GM19452 (cell line): ENCODE results near the gene CRYZL1.
A peak's percentile ranks its signal among the peaks of the same experiment; 100 is the strongest.

Experiments used
- ATAC-seq: cut with Tn5 transposase; IDR thresholded peaks from one replicate; pipeline ENCODE4 v1.9.1; 2021; ENCODE audit not compliant: unreplicated experiment

CRYZL1 gene

DNA sequence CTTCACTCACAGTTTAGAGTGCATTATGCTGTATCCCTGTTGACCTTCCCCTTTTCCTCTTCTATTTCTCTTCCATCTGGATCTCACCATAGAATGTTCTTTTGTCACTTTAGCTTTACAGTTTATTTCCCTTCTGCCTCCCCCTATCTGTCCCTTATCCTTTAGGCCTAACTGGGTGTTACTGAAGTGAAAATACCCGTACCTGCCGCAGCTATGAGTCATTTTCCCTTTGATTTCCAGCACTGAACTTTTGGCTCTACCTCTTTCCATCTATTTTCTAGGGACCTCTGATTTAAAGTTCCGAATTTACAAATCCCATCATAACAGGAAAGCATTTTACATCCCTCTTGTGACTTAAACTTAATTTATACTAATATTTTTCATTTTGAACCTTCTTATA is 20.5 kb upstream of the CRYZL1 start:
- ATAC-seq = no peak

- ATAC-seq = no peak
These were observed 19.6 kb upstream of the CRYZL1 start for GRCh38 chr21:33661146-33661545.

DNA sequence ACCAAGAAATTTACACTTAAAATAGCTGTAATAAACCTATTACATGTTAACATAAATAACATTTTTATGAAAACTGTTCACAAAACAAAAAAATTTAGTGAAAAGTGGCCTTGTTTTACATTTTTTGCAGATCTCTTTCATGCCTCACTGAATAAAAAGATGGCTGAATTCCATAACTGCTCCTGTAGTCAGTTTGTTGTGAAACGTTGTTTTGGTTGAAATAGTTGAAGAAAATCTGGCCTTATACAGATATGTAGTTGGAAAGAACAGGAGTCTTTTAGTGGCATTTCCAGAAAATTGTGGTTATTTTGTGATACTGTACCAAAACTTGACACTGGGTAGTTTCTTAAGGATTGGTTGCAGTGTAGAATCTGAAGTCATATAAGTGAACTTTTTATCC is 18.9 kb upstream of the CRYZL1 start:
- ATAC-seq = no peak

GRCh38 chr21:33659568-33659949 is 18.0 kb upstream of the CRYZL1 start:
- ATAC-seq = no peak

DNA sequence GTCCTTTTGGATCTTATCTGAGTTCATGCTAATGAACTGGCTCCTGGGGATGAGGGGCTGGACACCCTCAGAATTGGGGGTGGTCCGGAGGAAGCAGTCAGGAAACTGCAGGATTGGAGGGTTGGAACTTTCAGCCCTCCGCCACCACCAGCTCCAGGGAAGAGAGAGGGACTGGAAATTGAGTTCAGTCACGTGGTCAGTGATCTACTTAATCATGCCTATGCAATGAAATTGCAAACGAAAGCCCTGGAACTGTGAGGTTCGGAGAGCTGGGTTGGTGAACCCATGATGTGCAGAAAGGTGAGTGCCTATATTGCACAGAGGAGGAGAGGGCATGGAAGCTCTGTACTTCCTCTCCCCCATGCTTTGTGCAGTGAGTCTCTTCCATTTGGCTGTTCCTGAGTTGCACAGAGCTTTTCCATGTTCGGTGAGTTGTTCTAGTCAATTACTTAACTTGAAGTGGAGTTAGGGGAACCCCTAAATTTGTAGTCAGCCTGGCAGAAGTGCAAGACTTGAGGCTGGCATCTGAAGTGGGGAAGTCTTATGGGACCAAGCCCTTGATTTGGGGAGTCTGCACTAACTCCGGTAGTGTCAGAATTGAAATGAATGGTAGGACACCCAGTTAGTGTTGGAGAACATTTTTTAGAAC is 17.5 kb upstream of the CRYZL1 start:
- no peak for ATAC-seq

- no peak for ATAC-seq
These were observed 15.7 kb upstream of the CRYZL1 start for GRCh38 chr21:33657124-33657820.

GRCh38 chr21:33655588-33656221 is 14.2 kb upstream of the CRYZL1 start:
- ATAC-seq = no peak

- no peak for ATAC-seq
These were observed 12.9 kb upstream of the CRYZL1 start for GRCh38 chr21:33654412-33654811.

DNA sequence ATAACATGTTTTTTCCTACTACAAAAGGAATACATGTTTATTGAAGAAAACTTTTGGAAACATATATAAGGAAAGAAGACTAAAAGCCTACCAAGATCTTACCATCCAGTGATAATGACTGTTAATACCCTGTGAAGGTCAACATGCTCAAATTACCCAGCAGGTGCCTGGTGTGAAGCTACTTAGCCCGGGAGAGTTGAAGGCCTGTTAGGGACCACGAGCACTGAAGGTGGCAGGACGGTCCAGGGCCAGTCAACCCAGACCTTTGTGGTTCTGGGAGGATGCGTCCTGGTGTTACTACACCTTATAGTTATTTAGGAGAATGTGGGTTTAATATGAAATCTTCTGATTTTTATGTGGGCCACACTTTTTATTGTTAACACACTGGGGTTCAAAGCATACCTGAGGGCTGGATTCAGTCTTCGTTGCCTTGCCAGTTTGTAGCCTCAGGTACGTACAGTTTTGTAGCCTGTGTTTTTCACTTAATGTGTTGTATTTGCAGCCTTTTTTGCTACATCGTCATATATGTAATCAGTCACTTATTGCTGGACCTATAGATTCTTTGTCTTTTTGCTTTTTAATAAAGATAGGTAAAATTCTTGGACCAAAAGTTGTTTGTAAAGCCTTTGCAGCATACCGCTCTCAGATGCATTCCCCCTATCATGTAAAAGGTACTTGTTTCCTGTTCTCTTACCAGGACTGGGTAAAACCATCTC is 10.6 kb upstream of the CRYZL1 start:
- ATAC-seq = no peak

DNA sequence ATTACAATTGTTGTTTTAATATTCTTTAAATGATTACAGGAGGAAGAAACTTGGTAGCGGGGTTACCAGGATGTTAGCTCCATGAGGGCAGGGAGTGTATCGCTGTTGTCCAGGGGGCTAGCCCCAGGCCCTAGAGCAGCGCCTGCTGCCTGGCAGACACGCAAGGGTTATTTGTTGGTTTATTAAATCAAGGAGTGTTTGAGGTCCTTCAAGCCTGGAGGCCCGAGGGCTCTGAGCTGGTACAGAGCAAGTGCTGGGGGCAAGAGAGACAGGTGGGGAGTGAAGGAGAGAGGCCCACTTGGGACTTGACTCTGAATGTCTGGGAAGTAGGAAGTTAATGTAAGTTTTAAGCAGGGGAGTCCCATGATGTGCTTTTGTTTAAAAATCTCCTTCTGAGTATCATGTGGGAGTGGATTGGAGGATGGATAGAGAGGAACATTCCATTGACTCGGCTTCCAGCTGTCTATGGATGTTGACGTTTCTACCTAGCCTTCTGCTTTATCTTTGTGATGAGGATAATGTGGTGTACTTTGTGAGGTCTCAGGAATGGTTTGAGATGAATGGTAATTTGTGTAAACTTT is 9.5 kb upstream of the CRYZL1 start:
- ATAC-seq = no peak

DNA sequence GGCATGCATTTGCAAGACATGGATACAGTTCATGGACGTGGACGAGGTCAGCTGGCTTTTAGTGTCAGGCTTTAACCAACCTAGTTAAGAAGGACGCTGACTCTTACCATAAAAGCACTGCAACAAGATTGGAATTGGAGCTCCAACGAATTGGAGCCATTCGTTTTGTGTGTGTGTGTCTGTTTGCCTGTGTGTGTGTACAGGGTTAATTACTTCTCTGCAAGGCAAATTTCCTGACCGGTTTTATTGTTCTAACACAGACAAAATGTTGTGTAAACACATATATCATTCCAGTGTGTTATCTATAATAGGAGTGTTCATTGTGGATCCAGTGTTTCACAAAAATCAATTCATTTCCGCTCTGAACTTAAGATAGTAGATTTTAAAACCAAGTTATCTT is 8.7 kb upstream of the CRYZL1 start:
- ATAC-seq = no peak

DNA sequence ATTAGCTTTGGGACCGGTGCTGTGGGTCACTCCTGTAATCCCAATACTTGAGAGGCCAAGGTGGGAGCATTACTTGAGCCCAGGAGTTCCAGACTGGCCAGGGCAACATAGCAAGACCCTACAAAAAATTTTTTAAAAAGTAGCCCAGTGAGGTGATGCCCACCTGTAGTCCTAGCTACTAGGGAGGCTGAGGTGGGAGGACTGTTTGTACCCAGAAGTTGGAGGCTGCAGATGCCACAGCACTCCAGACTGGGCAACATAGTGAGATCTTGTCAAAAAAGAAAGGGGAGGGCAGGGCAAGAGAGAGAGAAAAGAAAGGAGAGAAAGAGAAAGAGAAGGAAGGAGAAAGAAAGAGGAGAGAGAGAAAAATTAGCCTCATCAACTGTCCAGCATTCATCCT is 7.0 kb upstream of the CRYZL1 start:
- no peak for ATAC-seq

- no peak for ATAC-seq
These were observed 6.0 kb upstream of the CRYZL1 start for GRCh38 chr21:33647587-33647986.

DNA sequence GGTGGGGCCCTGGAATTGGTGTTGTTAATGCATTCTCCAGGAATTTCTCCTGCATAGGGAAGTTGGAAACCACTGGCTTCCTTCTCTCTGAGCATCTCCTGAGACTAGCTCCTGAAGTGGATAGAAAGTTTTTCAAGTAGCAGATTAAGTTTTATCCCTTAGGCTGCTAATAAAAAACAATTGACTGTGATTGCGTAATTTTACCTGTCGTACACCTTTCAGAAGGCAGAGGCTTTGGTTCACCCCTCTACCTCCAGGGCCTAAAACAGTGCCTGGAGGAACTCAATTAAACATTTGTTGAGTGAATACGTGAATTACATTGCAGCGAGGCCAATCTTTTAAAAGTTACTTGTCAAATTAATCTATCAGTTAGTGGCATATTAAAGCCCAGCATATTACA is 4.2 kb upstream of the CRYZL1 start:
- no peak for ATAC-seq

DNA sequence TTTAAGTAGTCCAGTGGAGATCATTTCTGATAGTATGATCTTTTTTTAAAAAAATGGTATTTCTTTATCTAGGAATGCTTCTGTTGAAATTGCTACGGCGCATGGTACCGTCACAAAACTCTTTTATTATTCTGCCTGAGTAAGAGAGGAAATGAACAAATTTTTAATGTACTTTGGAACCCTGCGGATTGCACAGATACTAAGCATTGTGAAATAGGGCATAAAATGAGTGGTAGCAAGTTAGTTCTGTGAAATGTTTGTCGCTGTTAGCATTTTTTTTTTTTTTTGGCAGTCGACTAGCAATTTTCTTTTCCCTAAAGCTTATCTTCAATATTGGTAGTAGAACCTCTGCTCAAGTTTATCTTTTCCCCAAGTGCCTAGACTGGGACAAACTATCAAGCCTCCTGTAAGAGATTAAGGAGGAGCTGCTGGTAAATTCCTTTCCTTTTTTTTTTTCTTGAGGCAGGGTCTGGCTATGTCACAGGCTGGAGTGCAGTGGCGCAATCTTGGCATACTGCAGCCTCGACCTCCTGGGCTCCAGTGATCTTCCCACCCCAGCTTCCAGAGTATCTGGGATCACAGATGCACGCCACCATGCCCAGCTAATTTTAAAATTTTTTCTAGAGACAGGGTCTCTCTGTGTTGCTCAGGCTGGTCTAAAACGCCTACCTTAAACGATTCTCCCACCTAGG is 3.0 kb upstream of the CRYZL1 start:
- ATAC-seq = no peak

GRCh38 chr21:33643658-33644311 is 2.2 kb upstream of the CRYZL1 start:
- no peak for ATAC-seq

DNA sequence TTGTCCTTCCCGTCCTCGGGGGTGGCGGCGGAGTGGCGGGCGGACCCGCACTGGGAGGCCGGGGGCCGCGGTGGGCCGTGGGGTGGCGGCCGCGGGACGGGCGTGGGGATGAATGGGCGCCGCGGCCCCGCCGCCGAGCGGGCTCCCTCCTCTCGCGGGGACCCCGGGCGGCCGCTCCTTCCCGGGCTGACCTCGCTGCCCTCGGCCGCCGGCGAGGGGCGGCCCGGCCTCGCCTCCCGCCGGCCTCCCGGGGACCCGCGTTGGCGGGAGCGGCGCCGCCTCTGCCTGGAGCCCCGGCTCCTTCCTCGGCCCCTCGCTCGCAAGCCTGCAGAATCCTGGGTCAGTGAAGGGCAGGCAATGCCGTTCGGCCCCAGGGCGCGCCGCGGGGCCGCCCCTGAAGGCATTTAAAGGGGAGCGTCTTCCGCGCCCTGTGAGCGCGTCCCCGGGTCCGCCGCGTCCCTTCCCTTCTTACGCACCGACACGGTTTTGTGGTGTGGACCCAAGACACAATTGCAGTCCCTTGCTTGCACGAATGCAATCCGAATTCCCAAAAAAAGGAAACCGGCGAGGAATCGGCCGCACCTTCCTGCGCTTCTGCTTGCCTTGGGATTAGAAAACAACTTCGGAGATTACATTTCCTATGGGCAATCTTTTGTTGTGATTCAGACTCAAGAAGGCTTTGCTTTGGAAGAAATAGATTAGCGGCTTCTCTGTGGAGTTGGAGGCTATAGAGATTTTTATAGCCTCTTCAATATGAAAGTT is 1.5 kb upstream of the CRYZL1 start:
- no peak for ATAC-seq

GRCh38 chr21:33642027-33642895 is 720 bp upstream of the CRYZL1 start, which contains the start of gene ITSN1:
ITSN1 (plus strand) TSS chr21:33642501; CDS start chr21:33718829, 76,328 bp downstream.
- ATAC-seq = peak; percentile 82
